DLD1 (cell line): ENCODE measurements around the gene MTFMT.

Source experiments
- in situ Hi-C: cut with HindIII; loops from 2 replicates; pipeline ENCODE4 v1.10.0; 2017; ENCODE audit warnings: low sequenced_read_pairs

The MTFMT gene

GRCh38 chr15:65028921-65029735, at the start of gene MTFMT:
MTFMT (minus strand) TSS chr15:65029639; CDS start chr15:65029613, 26 bp downstream.
- in situ Hi-C loops: no loop called here

- in situ Hi-C loops: loop anchor here (5.0 kb wide), 1 partner anchor 36 kb away; no protein-coding TSS in a partner anchor
Measured at GRCh38 chr15:65077981-65078352, 48.5 kb upstream of the MTFMT start.

GRCh38 chr15:65077291-65077980, 48.0 kb upstream of the MTFMT start:
- in situ Hi-C loops: loop anchor here (5.0 kb wide), 1 partner anchor 35 kb away; no protein-coding TSS in a partner anchor

GRCh38 chr15:65076486-65077290, 47.2 kb upstream of the MTFMT start, which contains the start of gene KBTBD13:
KBTBD13 (plus strand) TSS chr15:65076746; CDS start chr15:65076816, 70 bp downstream.
- in situ Hi-C loops: loop anchor here (5.0 kb wide), 1 partner anchor 34 kb away; no protein-coding TSS in a partner anchor

GRCh38 chr15:65075607-65076395, 46.4 kb upstream of the MTFMT start:
- in situ Hi-C loops: loop anchor here (5.0 kb wide), 1 partner anchor 34 kb away; no protein-coding TSS in a partner anchor

- in situ Hi-C loops: loop anchor here (5.0 kb wide), 1 partner anchor 33 kb away; no protein-coding TSS in a partner anchor
Measured at GRCh38 chr15:65074946-65075345, 45.5 kb upstream of the MTFMT start.

GRCh38 chr15:65072617-65073016, 43.2 kb upstream of the MTFMT start:
- in situ Hi-C loops: no loop called here

- in situ Hi-C loops: no loop called here
Measured at GRCh38 chr15:65072027-65072426, 42.6 kb upstream of the MTFMT start.

GRCh38 chr15:65071381-65071811, 42.0 kb upstream of the MTFMT start:
- in situ Hi-C loops: no loop called here

- in situ Hi-C loops: no loop called here
Measured at GRCh38 chr15:65069779-65070546, 40.5 kb upstream of the MTFMT start.

- in situ Hi-C loops: no loop called here
Measured at GRCh38 chr15:65069179-65069578, 39.7 kb upstream of the MTFMT start.

GRCh38 chr15:65068403-65068788, 39.0 kb upstream of the MTFMT start:
- in situ Hi-C loops: no loop called here

GRCh38 chr15:65067645-65068402, 38.4 kb upstream of the MTFMT start, which contains the start of gene RASL12:
RASL12 (minus strand) TSS chr15:65067991; CDS start chr15:65067835, 156 bp downstream.
- in situ Hi-C loops: no loop called here

GRCh38 chr15:65067317-65067644, 37.8 kb upstream of the MTFMT start:
- in situ Hi-C loops: no loop called here

- in situ Hi-C loops: no loop called here
Measured at GRCh38 chr15:65066635-65067316, 37.3 kb upstream of the MTFMT start.

- in situ Hi-C loops: no loop called here
Measured at GRCh38 chr15:65066001-65066634, 36.7 kb upstream of the MTFMT start.

- in situ Hi-C loops: no loop called here
Measured at GRCh38 chr15:65062726-65063125, 33.3 kb upstream of the MTFMT start.

GRCh38 chr15:65062061-65062460, 32.6 kb upstream of the MTFMT start:
- in situ Hi-C loops: no loop called here
